ENCODE data around the gene KCNE2. TPM values are rescaled to one million over a fixed set of nuclear protein-coding genes. Genes with fewer than 3 reads are reported as not detected.
"Not testable (repeated sequence)": the region's sequence is repeated elsewhere in the genome, so short reads cannot be mapped to it uniquely, and the experiment has no call there.

The KCNE2 gene
- total RNA-seq, 1 donor from 2014 or later, result 1.6 TPM

GRCh38 chr21:34400522-34400921 is 36.7 kb downstream of the KCNE2 start:
- H3K9ac ChIP-seq (ENCODE audit: low read depth in 1 of 3, low read length in 3 of 3); H3K36me3 ChIP-seq (ENCODE audit: control insufficient read depth in 3 of 3, insufficient read depth in 3 of 3, low read length in 3 of 3); H3K27me3 ChIP-seq (ENCODE audit: control insufficient read depth in 3 of 3, insufficient read depth in 3 of 3, low read length in 3 of 3); H3K4me1 ChIP-seq (ENCODE audit: control insufficient read depth in 3 of 3, insufficient read depth in 3 of 3, low read length in 3 of 3); H3K4me3 ChIP-seq (ENCODE audit: low read length in 3 of 3); H3K9me3 ChIP-seq (ENCODE audit: control insufficient read depth in 3 of 3, low read length in 3 of 3); H3K27ac ChIP-seq (ENCODE audit: low read depth, low read length): not testable (repeated sequence)

DNA sequence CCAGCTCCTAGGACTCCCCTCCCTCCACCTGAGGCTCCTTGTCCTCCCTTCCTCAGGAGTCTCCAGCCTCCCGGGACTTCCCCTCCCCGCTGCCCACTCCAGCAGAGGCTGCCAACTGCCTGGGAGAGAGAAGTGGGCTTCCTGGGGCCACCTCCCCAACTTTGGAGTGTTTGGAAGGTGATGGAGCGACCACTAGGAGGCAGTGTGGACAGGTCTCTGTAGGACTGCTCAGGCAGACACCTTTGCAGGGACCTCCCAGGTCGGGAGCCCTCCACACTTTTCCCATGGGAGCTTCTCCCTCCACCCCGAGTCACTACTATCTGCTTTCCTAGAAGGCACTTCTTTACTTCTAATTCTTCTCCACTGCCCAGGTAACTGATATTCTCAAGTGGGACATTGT is 40.9 kb downstream of the KCNE2 start:
- not testable (repeated sequence) for H3K27ac ChIP-seq (ENCODE audit: low read depth, low read length); H3K36me3 ChIP-seq (ENCODE audit: control insufficient read depth in 3 of 3, insufficient read depth in 3 of 3, low read length in 3 of 3); H3K4me3 ChIP-seq (ENCODE audit: low read length in 3 of 3); H3K9me3 ChIP-seq (ENCODE audit: control insufficient read depth in 3 of 3, low read length in 3 of 3); H3K4me1 ChIP-seq (ENCODE audit: control insufficient read depth in 3 of 3, insufficient read depth in 3 of 3, low read length in 3 of 3); H3K27me3 ChIP-seq (ENCODE audit: control insufficient read depth in 3 of 3, insufficient read depth in 3 of 3, low read length in 3 of 3); H3K9ac ChIP-seq (ENCODE audit: low read depth in 1 of 3, low read length in 3 of 3)

- not testable (repeated sequence) for H3K27me3 ChIP-seq (ENCODE audit: control insufficient read depth in 3 of 3, insufficient read depth in 3 of 3, low read length in 3 of 3); H3K9ac ChIP-seq (ENCODE audit: low read depth in 1 of 3, low read length in 3 of 3); H3K9me3 ChIP-seq (ENCODE audit: control insufficient read depth in 3 of 3, low read length in 3 of 3); H3K36me3 ChIP-seq (ENCODE audit: control insufficient read depth in 3 of 3, insufficient read depth in 3 of 3, low read length in 3 of 3); H3K4me1 ChIP-seq (ENCODE audit: control insufficient read depth in 3 of 3, insufficient read depth in 3 of 3, low read length in 3 of 3); H3K27ac ChIP-seq (ENCODE audit: low read depth, low read length); H3K4me3 ChIP-seq (ENCODE audit: low read length in 3 of 3)
Observed at GRCh38 chr21:34405686-34406085, 41.9 kb downstream of the KCNE2 start.

DNA sequence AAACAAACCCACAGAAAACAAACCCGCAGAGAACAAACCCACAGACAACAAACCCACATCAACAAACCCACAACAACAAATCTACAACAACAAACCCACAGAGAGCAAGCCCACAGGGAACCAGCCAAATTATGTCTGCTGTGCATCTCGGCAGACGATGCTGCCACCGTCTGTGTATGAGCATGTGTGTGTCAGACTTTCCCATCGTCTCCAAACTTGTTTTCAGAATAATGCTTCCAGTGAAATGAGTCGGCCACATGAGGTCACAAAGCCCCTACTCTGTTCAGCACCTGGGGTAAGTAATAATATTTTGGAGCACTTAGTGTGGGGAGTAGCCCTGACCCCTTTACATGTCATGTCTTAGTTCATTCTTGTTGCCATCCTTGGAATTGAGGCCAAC is 42.3 kb downstream of the KCNE2 start:
- H3K4me3 ChIP-seq (ENCODE audit: low read length in 3 of 3); H3K9me3 ChIP-seq (ENCODE audit: control insufficient read depth in 3 of 3, low read length in 3 of 3); H3K9ac ChIP-seq (ENCODE audit: low read depth in 1 of 3, low read length in 3 of 3); H3K4me1 ChIP-seq (ENCODE audit: control insufficient read depth in 3 of 3, insufficient read depth in 3 of 3, low read length in 3 of 3); H3K27me3 ChIP-seq (ENCODE audit: control insufficient read depth in 3 of 3, insufficient read depth in 3 of 3, low read length in 3 of 3); H3K27ac ChIP-seq (ENCODE audit: low read depth, low read length); H3K36me3 ChIP-seq (ENCODE audit: control insufficient read depth in 3 of 3, insufficient read depth in 3 of 3, low read length in 3 of 3): not testable (repeated sequence)

DNA sequence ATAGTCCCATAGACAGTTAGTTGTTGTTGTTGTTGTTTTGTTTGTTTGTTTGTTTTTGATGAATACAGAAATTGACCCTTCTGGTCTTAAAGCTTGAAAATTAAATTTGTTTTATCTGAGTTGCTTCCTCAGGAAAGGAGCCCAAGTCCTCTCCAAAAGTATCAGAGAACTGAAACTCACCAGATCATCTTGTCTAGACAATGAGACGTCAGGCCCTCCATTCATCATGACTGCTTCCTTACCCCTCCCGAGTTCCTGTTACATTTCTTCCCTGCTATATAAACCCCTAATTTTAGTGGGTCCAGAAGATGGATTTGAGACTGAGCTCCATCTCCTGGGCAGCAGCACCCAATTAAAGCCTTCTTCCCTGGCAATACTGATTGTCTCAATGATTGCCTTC is 42.9 kb downstream of the KCNE2 start:
- H3K9me3 ChIP-seq (ENCODE audit: control insufficient read depth in 3 of 3, low read length in 3 of 3), result not testable (repeated sequence)

DNA sequence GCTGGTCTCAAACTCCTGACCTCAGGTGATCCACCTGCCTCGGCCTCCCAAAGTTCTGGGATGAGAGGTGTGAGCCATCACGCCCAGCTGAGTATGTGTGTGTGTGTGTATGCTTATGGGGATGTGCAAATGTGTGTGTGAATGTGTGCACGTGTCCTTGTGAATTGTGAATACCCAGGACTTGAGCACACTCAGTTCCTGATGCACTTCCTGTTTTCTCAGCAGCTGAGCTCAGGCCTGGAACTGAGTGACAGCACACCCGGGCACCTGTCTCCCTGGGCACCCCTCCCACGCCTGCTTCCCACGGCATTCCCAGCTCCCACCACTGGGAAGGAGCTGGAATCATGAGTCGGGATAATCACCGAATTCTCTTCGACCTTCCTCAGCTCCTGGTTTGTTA is 43.5 kb downstream of the KCNE2 start:
- H3K4me3 ChIP-seq (ENCODE audit: low read length in 3 of 3); H3K4me1 ChIP-seq (ENCODE audit: control insufficient read depth in 3 of 3, insufficient read depth in 3 of 3, low read length in 3 of 3); H3K9me3 ChIP-seq (ENCODE audit: control insufficient read depth in 3 of 3, low read length in 3 of 3); H3K27me3 ChIP-seq (ENCODE audit: control insufficient read depth in 3 of 3, insufficient read depth in 3 of 3, low read length in 3 of 3); H3K9ac ChIP-seq (ENCODE audit: low read depth in 1 of 3, low read length in 3 of 3); H3K27ac ChIP-seq (ENCODE audit: low read depth, low read length); H3K36me3 ChIP-seq (ENCODE audit: control insufficient read depth in 3 of 3, insufficient read depth in 3 of 3, low read length in 3 of 3): not testable (repeated sequence)

More for the DNA sequence above, 42.9 kb downstream of the KCNE2 start:
- H3K36me3 ChIP-seq (ENCODE audit: control insufficient read depth in 3 of 3, insufficient read depth in 3 of 3, low read length in 3 of 3); H3K27ac ChIP-seq (ENCODE audit: low read depth, low read length); H3K4me3 ChIP-seq (ENCODE audit: low read length in 3 of 3); H3K9ac ChIP-seq (ENCODE audit: low read depth in 1 of 3, low read length in 3 of 3); H3K27me3 ChIP-seq (ENCODE audit: control insufficient read depth in 3 of 3, insufficient read depth in 3 of 3, low read length in 3 of 3); H3K4me1 ChIP-seq (ENCODE audit: control insufficient read depth in 3 of 3, insufficient read depth in 3 of 3, low read length in 3 of 3): not testable (repeated sequence)

DNA sequence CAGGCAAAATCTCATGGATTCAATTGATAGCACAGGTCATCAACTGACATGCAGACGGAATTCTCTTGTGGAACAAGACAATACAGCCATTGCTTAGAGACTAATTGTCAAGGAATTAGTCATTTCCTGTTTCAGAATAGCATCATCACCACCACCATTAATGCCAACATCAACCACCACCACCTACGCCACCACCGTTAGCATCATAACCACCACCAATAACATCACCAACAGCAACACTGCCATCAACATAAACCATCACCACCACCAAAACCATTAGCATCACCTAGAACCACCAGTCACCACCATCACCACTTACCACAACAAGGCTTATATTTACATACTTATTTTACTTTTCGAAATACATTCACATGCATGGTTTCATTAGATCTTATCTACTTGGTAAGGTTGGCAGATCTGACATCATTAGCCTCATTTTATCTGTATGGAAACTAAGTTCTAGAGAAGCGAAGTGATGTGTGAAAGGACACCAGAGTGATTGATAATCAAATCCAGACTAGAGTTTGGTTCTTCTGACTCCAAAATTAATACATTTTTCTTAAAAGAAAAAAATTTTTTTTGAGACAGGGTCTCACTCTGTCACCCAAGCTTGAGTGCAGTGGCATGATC is 53.8 kb downstream of the KCNE2 start:
- not testable (repeated sequence) for H3K4me1 ChIP-seq (ENCODE audit: control insufficient read depth in 3 of 3, insufficient read depth in 3 of 3, low read length in 3 of 3); H3K27me3 ChIP-seq (ENCODE audit: control insufficient read depth in 3 of 3, insufficient read depth in 3 of 3, low read length in 3 of 3); H3K4me3 ChIP-seq (ENCODE audit: low read length in 3 of 3); H3K36me3 ChIP-seq (ENCODE audit: control insufficient read depth in 3 of 3, insufficient read depth in 3 of 3, low read length in 3 of 3); H3K27ac ChIP-seq (ENCODE audit: low read depth, low read length); H3K9me3 ChIP-seq (ENCODE audit: control insufficient read depth in 3 of 3, low read length in 3 of 3); H3K9ac ChIP-seq (ENCODE audit: low read depth in 1 of 3, low read length in 3 of 3)

Other genes starting within 250 kb of the KCNE2 start
- gene SMIM11, start 11.5 kb downstream of the KCNE2 start, total RNA-seq, result 6.3 TPM
- not detected for gene SMIM34, start 59.9 kb downstream of the KCNE2 start, total RNA-seq
- gene KCNE1, start 148.2 kb downstream of the KCNE2 start, total RNA-seq, result 0.52 TPM